PC-3 (cell line): ENCODE results near the gene TBC1D24.

Experiments used
- CTCF ChIP-seq: fragments of 300-600 bp; sonication (generic); conservative IDR thresholded peaks from 2 replicates; pipeline ENCODE4 v1.5.1; 2017; ENCODE audit warnings: antibody characterized with exemption, low read depth, mild to moderate bottlenecking, low read length
- EZH2phosphoT487 ChIP-seq: fragments of 300-600 bp; sonication (generic); IDR thresholded peaks from 2 replicates; pipeline ENCODE4 v1.6.1; 2018; ENCODE audit warnings: mild to moderate bottlenecking, antibody characterized with exemption, low read length, borderline replicate concordance

GRCh38 chr16:2467528-2468232 is 7.2 kb upstream of the TBC1D24 start:
- no peak for TF ChIP-seq CTCF
- TF ChIP-seq EZH2phosphoT487, result no peak
